Endothelial cell of umbilical vein (primary cell): Measurements from ENCODE around the gene CD300LB.

Experiments used
- MAX ChIP-seq: IDR thresholded peaks from 2 replicates; pipeline ENCODE4 v1.6.1; 2011; ENCODE audit not compliant: insufficient read depth, insufficient read length
- POLR2A ChIP-seq: IDR thresholded peaks from 2 replicates; pipeline ENCODE4 v1.6.1; 2012; ENCODE audit warnings: low read depth, mild to moderate bottlenecking, control low read depth, low read length
- TF ChIP-seq, protein P1 (sequence below), 2 donors: IDR thresholded peaks; 1 replicate in 1 of 2; 2 replicates in 1 of 2; pipeline ENCODE4 v1.5.1; 2011; ENCODE audit warnings: low read length in 2 of 2, mild to moderate bottlenecking in 2 of 2, moderate library complexity in 2 of 2, control low read depth in 1 of 2, inconsistent platforms in 1 of 2, low read depth in 1 of 2; ENCODE audit not compliant: insufficient read depth in 1 of 2; ENCODE audit errors: extremely low read depth in 1 of 2

- TF ChIP-seq, protein P1, sequence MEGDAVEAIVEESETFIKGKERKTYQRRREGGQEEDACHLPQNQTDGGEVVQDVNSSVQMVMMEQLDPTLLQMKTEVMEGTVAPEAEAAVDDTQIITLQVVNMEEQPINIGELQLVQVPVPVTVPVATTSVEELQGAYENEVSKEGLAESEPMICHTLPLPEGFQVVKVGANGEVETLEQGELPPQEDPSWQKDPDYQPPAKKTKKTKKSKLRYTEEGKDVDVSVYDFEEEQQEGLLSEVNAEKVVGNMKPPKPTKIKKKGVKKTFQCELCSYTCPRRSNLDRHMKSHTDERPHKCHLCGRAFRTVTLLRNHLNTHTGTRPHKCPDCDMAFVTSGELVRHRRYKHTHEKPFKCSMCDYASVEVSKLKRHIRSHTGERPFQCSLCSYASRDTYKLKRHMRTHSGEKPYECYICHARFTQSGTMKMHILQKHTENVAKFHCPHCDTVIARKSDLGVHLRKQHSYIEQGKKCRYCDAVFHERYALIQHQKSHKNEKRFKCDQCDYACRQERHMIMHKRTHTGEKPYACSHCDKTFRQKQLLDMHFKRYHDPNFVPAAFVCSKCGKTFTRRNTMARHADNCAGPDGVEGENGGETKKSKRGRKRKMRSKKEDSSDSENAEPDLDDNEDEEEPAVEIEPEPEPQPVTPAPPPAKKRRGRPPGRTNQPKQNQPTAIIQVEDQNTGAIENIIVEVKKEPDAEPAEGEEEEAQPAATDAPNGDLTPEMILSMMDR (IDR thresholded peaks at IDR 0.05; ENCODE audit: extremely low read depth in 1 of 2, insufficient read depth in 1 of 2, low read depth in 1 of 2, low read length in 2 of 2), result no peak
- TF ChIP-seq POLR2A, result no peak
- TF ChIP-seq MAX, result no peak
Observed at GRCh38 chr17:74555427-74555940, 24.2 kb upstream of the CD300LB start.
